KMS-11 (cell line): ENCODE results near the gene STK32C.

Experiments
- H2AFZ ChIP-seq: fragments of 200-600 bp; sonication (generic); 2 replicates; pipeline ENCODE4 v1.6.1; 2016; ENCODE audit warnings: antibody characterized with exemption, mixed run types, low read depth
- H3K27ac ChIP-seq: fragments of 200-600 bp; sonication (generic); 2 replicates; pipeline ENCODE4 v1.6.1; 2016; ENCODE audit warnings: mild to moderate bottlenecking, mixed run types
- H3K27me3 ChIP-seq: fragments of 200-600 bp; sonication (generic); 2 replicates; pipeline ENCODE4 v1.6.1; 2017; ENCODE audit warnings: mild to moderate bottlenecking, low read depth, mixed run types, moderate library complexity; ENCODE audit not compliant: insufficient read depth
- H3K36me3 ChIP-seq: fragments of 200-600 bp; sonication (generic); 2 replicates; pipeline ENCODE4 v1.6.1; 2017; ENCODE audit warnings: mild to moderate bottlenecking, mixed run types; ENCODE audit not compliant: insufficient read depth
- H3K4me1 ChIP-seq: fragments of 200-600 bp; sonication (generic); 2 replicates; pipeline ENCODE4 v1.6.1; 2016; ENCODE audit warnings: mild to moderate bottlenecking, low read depth, mixed run types; ENCODE audit not compliant: poor library complexity, severe bottlenecking
- H3K4me2 ChIP-seq: fragments of 200-600 bp; sonication (generic); 2 replicates; pipeline ENCODE4 v1.7.0; 2016; ENCODE audit warnings: mild to moderate bottlenecking, mixed run types
- H3K4me3 ChIP-seq: fragments of 200-600 bp; sonication (generic); IDR thresholded peaks from 2 replicates; pipeline ENCODE4 v1.6.1; 2017; ENCODE audit warnings: low read depth, low read length, mixed read lengths; ENCODE audit not compliant: insufficient read depth
- H3K79me2 ChIP-seq: fragments of 200-600 bp; sonication (generic); 2 replicates; pipeline ENCODE4 v1.6.1; 2016; ENCODE audit warnings: low read depth, mixed run types; ENCODE audit not compliant: insufficient read depth
- H3K9ac ChIP-seq: fragments of 200-600 bp; sonication (generic); 2 replicates; pipeline ENCODE4 v1.6.1; 2016; ENCODE audit warnings: mild to moderate bottlenecking, mixed run types
- H4K20me1 ChIP-seq: fragments of 200-600 bp; sonication (generic); 2 replicates; pipeline ENCODE4 v1.6.1; 2016; ENCODE audit warnings: mild to moderate bottlenecking, mixed run types; ENCODE audit not compliant: insufficient read depth
- CTCF ChIP-seq: fragments of 200-600 bp; sonication (generic); conservative IDR thresholded peaks from 2 replicates; pipeline ENCODE4 v1.6.1; 2017; ENCODE audit warnings: low read depth, mild to moderate bottlenecking, antibody characterized with exemption, low read length, moderate library complexity, mixed read lengths

The STK32C gene

GRCh38 chr10:132184816-132185593 lies 122.7 kb downstream of the STK32C start:
- Histone ChIP-seq H3K27me3 (no peaks in the 10 kb centered on the region; the same call in 1 of the 2 replicates), H3K36me3 (no peaks in the 10 kb centered on the region), H2AFZ (no peak overlapping the region), H3K4me2 (no peak overlapping the region), H3K27ac (no peak overlapping the region), H3K4me3 (no peak overlapping the region), H3K9ac (no peak overlapping the region), H3K4me1 (no peaks in the 10 kb centered on the region), H4K20me1 (no peaks in the 10 kb centered on the region), H3K79me2 (no peaks in the 10 kb centered on the region)
- no peak for TF ChIP-seq CTCF

GRCh38 chr10:132183046-132183445 lies 124.7 kb downstream of the STK32C start:
- TF ChIP-seq CTCF: no peak
- no peaks in the 10 kb centered on the region; the same call in 1 of the 2 replicates for H3K27me3 ChIP-seq

GRCh38 chr10:132182591-132182990 lies 125.2 kb downstream of the STK32C start:
- Histone ChIP-seq H2AFZ (no peak overlapping the region), H3K4me1 (no peaks in the 10 kb centered on the region), H3K27ac (no peak overlapping the region), H3K4me2 (no peak overlapping the region), H3K79me2 (no peaks in the 10 kb centered on the region), H3K9ac (no peak overlapping the region), H4K20me1 (no peaks in the 10 kb centered on the region), H3K27me3 (no peaks in the 10 kb centered on the region; the same call in 1 of the 2 replicates), H3K36me3 (no peaks in the 10 kb centered on the region), H3K4me3 (no peak overlapping the region)
- TF ChIP-seq CTCF: no peak

More at GRCh38 chr10:132183046-132183445, 124.7 kb downstream of the STK32C start:
- no peak overlapping the region for H3K4me3 ChIP-seq
- no peaks in the 10 kb centered on the region for H3K36me3 ChIP-seq
- no peak overlapping the region for H3K27ac ChIP-seq
- H3K79me2 ChIP-seq: no peaks in the 10 kb centered on the region
- no peaks in the 10 kb centered on the region for H4K20me1 ChIP-seq
- no peaks in the 10 kb centered on the region for H3K4me1 ChIP-seq
- H3K9ac ChIP-seq: no peak overlapping the region
- H3K4me2 ChIP-seq: no peak overlapping the region
- no peak overlapping the region for H2AFZ ChIP-seq

- H2AFZ ChIP-seq: no peak overlapping the region
- H3K4me3 ChIP-seq: no peak overlapping the region
- H3K4me1 ChIP-seq: no peaks in the 10 kb centered on the region
- no peaks in the 10 kb centered on the region for H3K79me2 ChIP-seq
- H4K20me1 ChIP-seq: no peaks in the 10 kb centered on the region
- no peaks in the 10 kb centered on the region; the same call in 1 of the 2 replicates for H3K27me3 ChIP-seq
- no peak for TF ChIP-seq CTCF
- no peak overlapping the region for H3K4me2 ChIP-seq
- H3K27ac ChIP-seq: no peak overlapping the region
- no peak overlapping the region for H3K9ac ChIP-seq
- no peaks in the 10 kb centered on the region for H3K36me3 ChIP-seq
These were observed 125.9 kb downstream of the STK32C start for GRCh38 chr10:132181691-132182425.
